GM21619 (cell line): ENCODE data around the gene TXNDC12.
A peak's percentile ranks its signal among the peaks of the same experiment; 100 is the strongest.
"Not testable (repeated sequence)": the region's sequence is repeated elsewhere in the genome, so short reads cannot be mapped to it uniquely, and the experiment has no call there.

Experiments used
- ATAC-seq: cut with Tn5 transposase; IDR thresholded peaks from one replicate; pipeline ENCODE4 v1.9.1; 2021; ENCODE audit not compliant: unreplicated experiment

The TXNDC12 gene

GRCh38 chr1:52049337-52049736, 5.7 kb downstream of the TXNDC12 start:
- not testable (repeated sequence) for ATAC-seq

- not testable (repeated sequence) for ATAC-seq
Measured at GRCh38 chr1:52045666-52046195, 9.3 kb downstream of the TXNDC12 start.

- no peak for ATAC-seq
Measured at GRCh38 chr1:52045236-52045635, 9.8 kb downstream of the TXNDC12 start.

- ATAC-seq, result no peak
Measured at GRCh38 chr1:52041551-52042185, 13.3 kb downstream of the TXNDC12 start.

GRCh38 chr1:52037909-52038308, 17.1 kb downstream of the TXNDC12 start:
- no peak for ATAC-seq

- ATAC-seq, result no peak
Measured at GRCh38 chr1:52037402-52037814, 17.6 kb downstream of the TXNDC12 start.

- ATAC-seq, result no peak
Measured at GRCh38 chr1:52034050-52034384, 21.0 kb downstream of the TXNDC12 start.

- peak; percentile 75 for ATAC-seq
Measured at GRCh38 chr1:52033190-52034049, 21.6 kb downstream of the TXNDC12 start, which contains the start of gene KTI12. TSS of gene KTI12 (minus strand) at chr1:52033810. CDS start at chr1:52033761, 49 bp downstream.

- ATAC-seq, result peak; percentile 47
Measured at GRCh38 chr1:52032785-52033131, 22.2 kb downstream of the TXNDC12 start.

- ATAC-seq, result peak; percentile 24
Measured at GRCh38 chr1:52032124-52032784, 22.7 kb downstream of the TXNDC12 start.

- ATAC-seq, result not testable (repeated sequence)
Measured at GRCh38 chr1:52028839-52029238, 26.2 kb downstream of the TXNDC12 start.

GRCh38 chr1:52028328-52028727, 26.7 kb downstream of the TXNDC12 start:
- no peak for ATAC-seq

GRCh38 chr1:52026278-52026677, 28.7 kb downstream of the TXNDC12 start:
- no peak for ATAC-seq

- ATAC-seq, result no peak
Measured at GRCh38 chr1:52022133-52022532, 32.9 kb downstream of the TXNDC12 start.

- ATAC-seq, result no peak
Measured at GRCh38 chr1:52008071-52008809, 46.8 kb downstream of the TXNDC12 start.

- ATAC-seq, result no peak
Measured at GRCh38 chr1:52007215-52008002, 47.6 kb downstream of the TXNDC12 start.

GRCh38 chr1:52006081-52006553, 48.9 kb downstream of the TXNDC12 start:
- not testable (repeated sequence) for ATAC-seq

GRCh38 chr1:52005548-52005947, 49.4 kb downstream of the TXNDC12 start:
- ATAC-seq, result not testable (repeated sequence)

- no peak for ATAC-seq
Measured at GRCh38 chr1:52003877-52004276, 51.1 kb downstream of the TXNDC12 start.
